ENCODE measurements around the gene SUGCT.

The SUGCT gene

DNA sequence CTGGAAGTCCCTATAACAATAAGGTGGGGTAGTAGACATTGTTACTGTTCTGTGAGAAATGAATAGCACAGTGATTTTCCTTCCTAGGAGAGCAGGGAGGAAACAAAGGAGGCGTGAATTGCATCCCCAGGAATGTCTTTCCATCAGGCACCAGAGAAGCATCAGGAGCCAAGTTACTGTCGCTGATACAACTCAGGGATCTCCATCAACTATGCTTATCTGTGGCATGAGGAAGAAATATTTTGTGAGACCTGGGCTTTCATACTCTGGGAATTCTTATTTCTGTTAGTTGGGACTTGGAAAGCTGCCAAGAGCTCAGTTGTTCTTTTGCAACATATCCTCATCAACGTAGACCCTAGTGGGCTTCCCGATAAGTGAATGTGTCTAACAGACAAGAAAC is 622.3 kb downstream of the SUGCT start:
- intact Hi-C loops (cut with DNase I), result no loop called here
- DNase-seq, result no peak

DNA sequence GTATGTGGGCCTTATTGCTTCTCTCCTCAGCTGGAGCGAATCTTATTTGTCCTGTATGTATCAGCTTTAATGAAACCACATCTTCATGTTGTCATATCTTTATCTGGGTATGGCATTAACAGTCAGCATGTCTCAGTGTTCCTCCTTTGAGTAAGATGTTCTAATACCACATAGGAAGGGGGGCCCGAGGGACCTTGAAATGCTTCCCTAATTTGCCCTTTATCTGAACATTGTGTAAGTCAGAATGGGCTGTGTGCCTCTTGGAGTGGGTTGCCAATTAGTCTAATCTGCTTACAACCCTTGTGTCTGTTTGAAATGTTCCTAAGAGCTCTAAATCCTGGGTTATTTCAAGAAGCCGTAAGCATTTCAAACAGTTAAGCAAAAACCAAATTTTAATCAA is 623.8 kb downstream of the SUGCT start:
- intact Hi-C loops (cut with DNase I), result no loop called here

DNA sequence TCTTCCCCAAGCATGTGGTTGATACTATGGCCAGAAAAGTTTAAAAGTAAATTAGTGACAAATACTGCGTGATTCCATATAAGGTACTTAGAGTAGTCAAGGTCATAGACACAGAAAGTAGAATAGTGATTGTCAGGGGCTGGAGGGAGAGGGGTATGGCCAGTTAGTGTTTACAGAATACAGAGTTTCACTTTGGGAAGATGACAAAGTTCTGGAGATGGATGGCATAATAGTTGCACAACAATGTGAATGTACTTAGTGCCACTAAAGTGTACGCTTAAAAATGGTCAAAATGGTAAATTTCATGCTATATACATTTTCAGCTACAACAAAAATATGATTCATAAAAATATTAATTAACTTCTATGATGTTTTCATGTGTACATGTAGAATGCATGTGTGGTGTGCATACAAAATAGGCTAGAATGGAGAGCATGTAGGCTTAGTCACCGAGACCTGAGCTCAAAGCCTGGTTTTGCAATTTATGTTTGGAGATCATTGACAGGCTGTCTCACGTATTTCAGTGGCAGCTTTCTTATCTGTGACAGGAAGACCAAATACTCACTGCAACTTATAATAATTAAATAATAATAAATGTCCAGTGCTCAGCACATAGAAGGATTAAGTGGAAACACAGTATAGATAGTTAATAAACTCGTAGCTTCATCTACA is 625.6 kb downstream of the SUGCT start:
- intact Hi-C loops (cut with DNase I), result loop anchor here (10.0 kb wide), 1 partner anchor 436 kb away; no protein-coding TSS in a partner anchor
- DNase-seq, result no peak

More for the DNA sequence above, 623.8 kb downstream of the SUGCT start:
- DNase-seq, result no peak

DNA sequence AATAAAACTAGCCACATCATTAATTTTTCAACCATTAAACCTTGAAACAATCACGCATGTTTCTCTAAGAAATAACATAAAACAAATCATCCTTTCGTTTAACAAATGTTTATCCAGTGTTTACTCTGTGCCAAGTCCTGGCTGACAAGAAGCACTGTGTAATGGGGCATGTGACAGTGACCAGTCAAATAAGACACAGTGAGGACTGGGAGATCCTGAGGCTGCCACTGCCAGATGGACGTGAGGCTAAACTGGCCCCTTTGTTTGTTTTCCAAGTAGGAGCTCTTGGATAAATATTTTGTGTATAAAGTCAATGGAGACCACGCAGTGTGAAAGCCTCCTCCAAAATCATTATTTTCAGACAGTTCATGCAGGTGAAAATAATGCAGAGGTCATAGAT is 626.2 kb downstream of the SUGCT start:
- intact Hi-C loops (cut with DNase I), result loop anchor here (10.0 kb wide), 1 partner anchor 436 kb away; no protein-coding TSS in a partner anchor
- DNase-seq, result peak in 35 of 42 donors; percentile 14 to 79 (median 46)

DNA sequence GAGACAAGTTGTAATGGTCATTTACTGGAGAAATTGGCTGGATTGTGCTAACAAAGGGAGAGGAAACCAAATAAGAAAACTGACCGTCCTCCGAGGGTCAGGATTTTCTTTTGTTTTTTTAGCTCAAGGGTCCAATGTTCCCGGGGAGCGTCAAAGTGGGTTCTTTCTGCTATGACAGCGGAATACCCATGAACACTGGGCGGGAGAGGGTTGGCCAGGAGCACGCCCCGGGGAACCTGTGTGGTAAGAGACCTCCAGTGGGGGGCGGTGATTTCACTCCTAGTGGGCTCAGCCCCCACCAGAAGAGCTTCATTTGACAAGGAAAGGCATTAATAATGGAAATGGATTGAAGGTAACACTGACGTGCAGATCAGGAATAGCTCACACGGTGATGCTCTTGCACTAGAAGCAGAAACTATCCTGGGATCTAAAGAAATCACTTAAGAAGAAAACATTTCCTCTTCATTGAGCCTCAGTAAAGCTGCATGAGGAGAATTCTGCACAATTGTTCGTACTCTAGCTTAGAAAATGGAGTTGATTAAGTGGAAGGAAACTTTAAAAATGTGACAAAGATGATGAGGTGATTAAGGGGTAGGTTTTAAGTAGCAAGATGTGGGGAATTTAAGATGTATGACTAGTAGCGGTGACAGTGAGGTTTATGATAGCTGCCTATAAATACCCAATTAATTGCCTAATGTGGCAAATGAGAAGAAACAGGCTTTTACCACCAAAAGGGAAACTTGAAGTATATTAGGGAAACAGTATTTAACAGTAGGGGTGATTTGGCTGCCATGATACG is 627.2 kb downstream of the SUGCT start:
- peak in 10 of 42 donors; percentile 10 to 55 (median 21) for DNase-seq
- intact Hi-C loops (cut with DNase I), result loop anchor here (10.0 kb wide), 1 partner anchor 437 kb away; no protein-coding TSS in a partner anchor

DNA sequence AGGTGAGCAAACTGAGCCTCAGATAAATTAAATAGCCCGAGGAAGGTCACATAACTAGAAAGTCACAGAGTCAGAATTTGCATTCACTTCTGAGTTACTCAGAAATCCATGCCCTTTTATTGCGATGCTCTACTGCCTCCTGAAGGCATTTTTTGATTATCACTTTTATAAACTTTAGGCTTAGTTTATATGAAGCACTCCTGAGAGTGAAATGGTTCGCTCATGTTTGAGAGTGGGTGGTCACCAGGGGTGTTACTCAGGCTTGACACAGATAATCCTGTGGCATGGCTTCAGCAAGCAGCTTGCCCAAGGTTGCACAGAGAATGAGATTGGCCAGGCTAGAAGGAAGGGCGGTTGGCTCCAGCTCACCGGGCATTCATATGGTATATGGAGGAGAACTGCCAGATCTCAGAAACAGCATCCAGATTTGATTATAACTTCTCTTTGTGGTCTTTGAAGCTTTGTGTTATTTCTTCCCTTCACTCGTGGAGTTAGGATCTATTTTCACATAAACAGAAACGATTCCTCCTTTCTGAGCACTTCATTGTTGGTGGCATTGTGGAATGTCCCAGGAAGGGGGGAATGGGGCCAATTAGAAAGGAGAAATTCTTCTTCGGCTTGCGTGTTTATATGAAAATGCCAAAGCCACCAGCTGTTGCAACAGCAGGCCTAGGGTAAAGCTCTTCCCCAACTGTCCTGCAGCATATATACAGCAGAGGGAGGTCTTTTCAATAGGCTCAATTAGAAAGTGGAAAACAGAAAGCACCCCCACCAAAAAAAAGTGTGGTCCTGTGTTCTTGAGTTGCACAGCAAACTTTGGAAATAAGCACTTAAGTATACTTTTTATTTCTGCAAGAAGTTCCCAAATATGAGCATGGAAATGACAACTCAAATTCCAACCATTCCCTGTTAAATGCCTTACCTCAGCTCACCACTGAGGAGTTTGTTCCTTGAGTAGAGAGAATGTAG is 628.8 kb downstream of the SUGCT start:
- intact Hi-C loops (cut with DNase I), result loop anchor here (10.0 kb wide), 1 partner anchor 439 kb away; no protein-coding TSS in a partner anchor
- no peak for DNase-seq

DNA sequence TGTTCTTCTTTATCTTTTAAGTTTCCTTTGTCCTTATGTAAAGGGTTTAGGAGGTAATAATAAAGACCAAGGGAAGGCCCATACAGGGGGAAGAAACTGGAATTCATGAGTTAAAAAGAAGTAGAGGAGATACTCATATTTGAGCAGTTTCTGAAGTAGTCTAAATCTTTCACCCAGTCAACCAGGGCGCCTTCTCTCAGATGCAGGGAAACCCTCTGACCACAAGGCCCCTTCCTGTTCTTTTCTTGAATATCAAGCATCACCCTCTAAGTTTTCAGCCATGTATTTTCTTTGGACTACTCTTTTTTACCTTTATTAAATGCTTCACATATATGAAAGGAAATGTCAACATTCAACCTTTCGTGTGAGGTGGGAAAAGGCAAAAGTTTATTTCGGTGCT is 630.8 kb downstream of the SUGCT start:
- intact Hi-C loops (cut with DNase I), result loop anchor here (10.0 kb wide), 1 partner anchor 441 kb away; no protein-coding TSS in a partner anchor

GRCh38 chr7:40772096-40772495 is 637.3 kb downstream of the SUGCT start:
- DNase-seq, result no peak
- intact Hi-C loops (cut with DNase I), result no loop called here

More for the DNA sequence above, 630.8 kb downstream of the SUGCT start:
- no peak for DNase-seq

GRCh38 chr7:40773656-40774055 is 638.9 kb downstream of the SUGCT start:
- no peak for DNase-seq
- intact Hi-C loops (cut with DNase I), result no loop called here

GRCh38 chr7:40775877-40776276 is 641.1 kb downstream of the SUGCT start:
- no peak for DNase-seq
- intact Hi-C loops (cut with DNase I), result no loop called here

- no peak for DNase-seq
- intact Hi-C loops (cut with DNase I), result no loop called here
Observed at GRCh38 chr7:40777730-40778312, 643.0 kb downstream of the SUGCT start.

- DNase-seq, result no peak
Observed at GRCh38 chr7:40780460-40780859, 645.7 kb downstream of the SUGCT start.

GRCh38 chr7:40782836-40783235 is 648.0 kb downstream of the SUGCT start:
- DNase-seq, result no peak
- intact Hi-C loops (cut with DNase I), result no loop called here

More at GRCh38 chr7:40780460-40780859, 645.7 kb downstream of the SUGCT start:
- intact Hi-C loops (cut with DNase I), result no loop called here

DNA sequence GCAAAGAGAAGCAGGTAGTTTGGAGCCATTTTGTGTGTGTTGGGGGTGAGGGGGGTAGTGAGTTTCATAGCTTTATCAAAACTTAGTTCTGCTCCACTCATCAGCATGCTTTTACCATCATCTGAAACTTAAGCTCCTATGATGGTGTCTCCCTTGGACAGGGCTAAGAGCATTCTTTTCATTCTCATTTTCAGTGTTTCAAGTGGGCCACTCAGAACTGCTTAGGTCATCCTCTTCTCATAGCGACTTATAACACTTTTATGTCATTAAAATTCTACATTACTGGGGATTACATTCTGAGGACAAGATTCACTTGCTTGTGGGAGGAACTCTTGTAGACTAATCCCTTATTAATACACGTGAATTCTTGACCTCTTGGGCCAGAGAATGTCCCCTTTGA is 649.4 kb downstream of the SUGCT start:
- intact Hi-C loops (cut with DNase I), result no loop called here
- DNase-seq, result no peak

GRCh38 chr7:40786909-40787308 is 652.1 kb downstream of the SUGCT start:
- no peak for DNase-seq
- intact Hi-C loops (cut with DNase I), result no loop called here

DNA sequence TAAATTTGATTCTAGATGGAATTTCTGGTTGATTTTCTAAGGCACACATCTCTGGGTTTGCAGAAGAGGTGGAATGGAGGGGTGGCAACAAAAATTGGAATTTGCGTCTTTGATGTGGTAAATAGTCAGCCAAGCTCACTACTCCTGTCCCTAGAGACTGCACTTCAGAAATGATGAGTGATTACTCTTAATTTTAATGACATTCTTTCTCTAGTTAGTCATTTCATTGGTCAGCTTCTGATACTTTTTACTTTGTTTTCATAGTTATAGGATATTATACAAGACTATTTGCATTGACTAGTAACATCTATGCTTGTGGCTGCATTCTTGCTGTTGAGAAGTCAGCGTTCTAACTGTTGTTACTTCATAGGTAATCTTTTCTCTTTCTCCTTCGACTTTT is 658.3 kb downstream of the SUGCT start:
- DNase-seq, result no peak
- intact Hi-C loops (cut with DNase I), result no loop called here

DNA sequence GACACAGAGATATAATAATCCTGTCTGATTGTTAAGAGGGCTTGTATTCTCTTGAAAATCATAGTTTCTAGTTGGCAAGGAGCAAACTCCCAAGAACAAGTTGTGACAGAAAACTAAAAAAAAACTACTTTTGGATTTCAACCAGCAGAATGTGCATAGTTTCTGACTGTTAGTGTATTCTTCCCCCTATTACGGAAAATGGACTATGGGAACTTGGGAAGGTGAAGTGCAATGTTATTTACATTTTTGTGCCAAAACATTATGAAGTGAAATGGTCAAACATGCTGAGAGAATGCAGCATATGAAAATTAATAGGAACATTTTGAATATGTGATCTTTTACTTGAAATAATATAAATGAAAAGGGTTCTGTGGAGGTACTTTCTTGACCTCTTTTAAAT is 660.8 kb downstream of the SUGCT start:
- no peak for DNase-seq
- intact Hi-C loops (cut with DNase I), result no loop called here

DNA sequence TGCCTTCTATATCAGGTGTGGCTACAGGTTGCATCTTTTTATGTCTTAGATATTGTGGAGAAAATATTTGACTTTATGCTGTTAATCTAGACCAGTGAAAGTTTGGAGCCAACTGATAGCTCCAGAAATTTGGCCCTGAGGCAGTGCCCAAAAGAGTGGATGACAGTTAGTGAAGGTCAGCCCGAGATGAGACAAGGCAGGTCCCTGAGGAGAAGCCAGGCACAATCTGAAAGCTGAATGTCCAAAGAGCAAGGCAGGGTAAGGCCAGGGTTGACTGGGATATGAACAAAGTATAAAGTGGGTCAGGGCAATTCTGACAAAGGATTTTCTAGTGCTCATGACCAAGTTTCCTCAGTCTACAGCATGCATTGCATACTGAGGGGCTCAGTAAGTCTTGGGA is 661.9 kb downstream of the SUGCT start:
- DNase-seq, result no peak
- intact Hi-C loops (cut with DNase I), result no loop called here

GRCh38 chr7:40798613-40799012 is 663.8 kb downstream of the SUGCT start:
- DNase-seq, result no peak
- intact Hi-C loops (cut with DNase I), result no loop called here
